ENCODE data around the gene FPGS.

DNA sequence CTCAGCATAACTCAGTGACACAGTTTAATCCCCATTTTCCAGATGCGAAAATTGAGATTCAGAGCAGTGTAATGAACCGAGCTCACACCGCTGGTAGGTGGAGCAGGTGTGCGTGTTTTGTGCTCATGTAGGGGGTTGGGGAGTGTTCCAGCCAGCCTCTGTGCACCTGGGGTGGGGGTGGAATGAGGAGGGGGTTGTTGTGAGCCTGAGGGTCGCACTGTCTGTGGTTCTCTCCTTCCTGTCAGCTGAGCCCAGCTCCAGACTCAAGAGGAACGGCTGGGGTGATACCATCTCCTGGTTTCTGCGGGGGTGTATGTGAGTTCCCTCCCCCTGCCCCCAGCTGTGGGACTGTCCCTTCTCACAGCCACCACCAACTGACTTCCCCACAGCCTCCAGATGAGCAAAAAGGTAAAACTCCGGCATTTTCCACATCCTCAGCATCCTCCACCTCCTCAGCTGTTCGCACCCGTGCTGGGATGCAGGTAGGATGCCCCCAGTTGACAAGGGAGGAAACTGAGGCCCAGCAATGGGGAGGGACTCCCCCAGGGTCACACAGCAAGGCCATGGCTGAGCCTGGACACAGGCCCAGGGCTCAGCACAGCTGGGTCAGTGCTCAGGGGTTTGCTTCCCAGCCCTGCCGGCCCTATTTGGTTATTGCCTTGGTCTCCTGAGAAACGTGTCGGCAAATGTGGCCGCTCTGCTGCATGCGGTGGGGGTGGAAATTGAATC is 26.3 kb upstream of the FPGS start:
- TF ChIP-seq, protein P1, sequence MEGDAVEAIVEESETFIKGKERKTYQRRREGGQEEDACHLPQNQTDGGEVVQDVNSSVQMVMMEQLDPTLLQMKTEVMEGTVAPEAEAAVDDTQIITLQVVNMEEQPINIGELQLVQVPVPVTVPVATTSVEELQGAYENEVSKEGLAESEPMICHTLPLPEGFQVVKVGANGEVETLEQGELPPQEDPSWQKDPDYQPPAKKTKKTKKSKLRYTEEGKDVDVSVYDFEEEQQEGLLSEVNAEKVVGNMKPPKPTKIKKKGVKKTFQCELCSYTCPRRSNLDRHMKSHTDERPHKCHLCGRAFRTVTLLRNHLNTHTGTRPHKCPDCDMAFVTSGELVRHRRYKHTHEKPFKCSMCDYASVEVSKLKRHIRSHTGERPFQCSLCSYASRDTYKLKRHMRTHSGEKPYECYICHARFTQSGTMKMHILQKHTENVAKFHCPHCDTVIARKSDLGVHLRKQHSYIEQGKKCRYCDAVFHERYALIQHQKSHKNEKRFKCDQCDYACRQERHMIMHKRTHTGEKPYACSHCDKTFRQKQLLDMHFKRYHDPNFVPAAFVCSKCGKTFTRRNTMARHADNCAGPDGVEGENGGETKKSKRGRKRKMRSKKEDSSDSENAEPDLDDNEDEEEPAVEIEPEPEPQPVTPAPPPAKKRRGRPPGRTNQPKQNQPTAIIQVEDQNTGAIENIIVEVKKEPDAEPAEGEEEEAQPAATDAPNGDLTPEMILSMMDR (IDR thresholded peaks at IDR 0.05), result no peak
- no peak for TF ChIP-seq POLR2A (IDR thresholded peaks at IDR 0.05)
